H1 (cell line): Measurements from ENCODE around the gene ASPG. TPM values are rescaled to one million over a fixed set of nuclear protein-coding genes. Genes with fewer than 3 reads are reported as not detected.

Experiments used
- JUN ChIP-seq: IDR thresholded peaks from 2 replicates; pipeline ENCODE4 v1.6.1; 2011; ENCODE audit warnings: low read depth, mild to moderate bottlenecking, improper control_type of control experiment, low read length
- SP2 ChIP-seq: IDR thresholded peaks from 2 replicates; pipeline ENCODE4 v1.6.1; 2012; ENCODE audit warnings: mild to moderate bottlenecking, low read length, inconsistent platforms
- YY1 ChIP-seq: IDR thresholded peaks from 2 replicates; pipeline ENCODE4 v1.6.1; 2011; ENCODE audit warnings: low read depth, mild to moderate bottlenecking, low read length
- polyA plus RNA-seq, 7 experiments: library from polyadenylated mRNA; depleted of rRNA in 3 of 7; stranded (reverse) in 5 of 7; unstranded in 2 of 7; fragments of >200 nt in 5 of 7; fragments of 200-250 nt in 2 of 7; gene quantifications; 1 replicate in 5 of 7; 2 replicates in 1 of 7; 4 replicates in 1 of 7; pipeline versions ENCODE4 v1.2.1 to v1.2.3, GENCODE V29; 2011 to 2013; ENCODE audit warnings: missing spikeins in 2 of 7, mixed read lengths in 2 of 7
- total RNA-seq: library from RNA; stranded (reverse); fragmentation: NEBNext Ultra II Directional; extraction: Animal tissue kit (Norgen Biotek cat#: 25700); gene quantifications from 2 replicates; pipeline ENCODE4 v1.2.1, GENCODE V29; 2021

The ASPG gene
- total and polyA plus RNA-seq, 2 of the 8 experiments (the other 6 are each of a cell fraction or from before 2014, with no cell fraction given), result 0.34 to 0.59 TPM

- TF ChIP-seq SP2, result no peak
- no peak for TF ChIP-seq JUN
- TF ChIP-seq YY1, result no peak
Observed at GRCh38 chr14:104146651-104147345, 61.3 kb downstream of the ASPG start (continued).
